Measurements from ENCODE around the gene TMEM171.
A peak's percentile ranks its signal among the peaks of the same experiment; 100 is the strongest.

The TMEM171 gene

DNA sequence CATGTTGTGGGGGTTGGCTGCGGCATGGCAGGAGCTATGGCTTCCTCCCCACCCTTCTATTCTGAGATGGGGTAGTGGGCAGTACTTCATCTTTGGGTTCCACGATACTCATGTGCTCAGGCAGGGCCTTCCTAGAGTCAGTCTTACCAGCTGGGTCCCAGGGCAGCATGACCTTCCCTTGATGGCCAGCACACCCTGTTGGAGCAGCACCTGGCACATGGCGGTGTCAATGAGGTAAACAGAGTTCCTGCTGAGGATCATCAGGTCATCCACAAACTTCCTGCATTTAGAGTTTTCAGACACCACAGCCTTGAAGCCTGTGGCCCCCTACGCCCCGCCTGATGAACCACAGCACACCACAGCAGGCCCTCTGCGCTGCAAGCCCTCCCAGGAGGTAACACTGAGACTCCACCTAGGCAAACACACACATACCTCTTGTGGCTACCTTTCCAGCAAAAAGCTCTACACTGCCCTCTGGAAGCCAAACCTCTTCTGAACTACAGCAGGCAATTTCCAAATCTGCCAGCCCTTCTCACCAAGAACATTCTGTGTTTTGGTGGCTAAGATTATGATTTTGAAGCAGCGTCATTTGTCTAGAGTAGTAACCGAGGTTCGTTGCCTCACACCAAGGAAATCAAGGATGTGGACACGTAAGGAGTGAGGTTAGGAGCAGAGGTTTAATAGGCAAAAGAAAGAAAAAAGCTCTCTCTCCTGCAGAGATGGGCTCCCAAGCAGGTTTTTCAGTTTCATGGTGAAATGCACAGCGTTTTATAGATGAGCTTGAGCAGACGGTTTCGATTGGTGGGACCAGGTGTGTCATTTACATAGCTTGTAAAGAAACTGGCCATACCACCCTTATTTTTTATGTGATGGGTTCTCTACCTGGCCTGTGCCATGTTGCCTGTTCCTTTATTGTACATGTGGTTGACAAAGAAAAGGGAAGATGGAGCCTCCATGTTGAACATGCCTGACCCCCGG lies 32.3 kb downstream of the TMEM171 start:
- H3K27me3 Mint-ChIP-seq: peaks cover 56% of the 10 kb centered on the region
- H3K36me3 Mint-ChIP-seq: no peaks in the 10 kb centered on the region
- H3K4me1 Mint-ChIP-seq (ENCODE audit: low read depth): peaks cover 1% of the 10 kb centered on the region
- no peak overlapping the region for H3K27ac Mint-ChIP-seq
- no peaks in the 10 kb centered on the region for H3K9me3 Mint-ChIP-seq (ENCODE audit: low read depth)
- H3K4me3 Mint-ChIP-seq: no peak overlapping the region

DNA sequence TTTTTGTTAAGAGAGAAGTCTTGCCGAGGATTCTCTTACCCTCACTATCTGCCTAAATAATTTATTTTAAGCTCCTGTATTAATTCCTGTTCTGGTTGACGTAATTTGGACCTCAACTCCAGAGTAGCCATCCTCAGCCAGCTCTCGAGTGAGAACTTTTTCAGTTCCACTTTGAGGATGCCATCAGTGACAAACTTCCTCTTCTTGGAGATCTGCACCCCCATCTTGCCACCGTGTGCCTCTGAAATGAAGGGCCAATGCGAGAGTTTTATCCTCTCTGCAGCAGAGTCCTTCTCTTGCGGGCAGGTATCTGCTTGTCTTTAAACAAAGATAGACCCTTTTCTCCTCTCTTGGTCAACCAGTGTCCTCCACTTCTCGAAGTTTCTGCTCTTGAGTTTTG lies 33.1 kb downstream of the TMEM171 start:
- H3K9me3 Mint-ChIP-seq (ENCODE audit: low read depth): no peaks in the 10 kb centered on the region

GRCh38 chr5:73154208-73155006 lies 34.0 kb downstream of the TMEM171 start:
- H3K36me3 Mint-ChIP-seq: no peaks in the 10 kb centered on the region
- no peak overlapping the region for H3K27ac Mint-ChIP-seq
- peaks cover 59% of the 10 kb centered on the region for H3K27me3 Mint-ChIP-seq
- H3K4me3 Mint-ChIP-seq: no peak overlapping the region
- H3K4me1 Mint-ChIP-seq (ENCODE audit: low read depth): peaks cover 11% of the 10 kb centered on the region
- no peaks in the 10 kb centered on the region for H3K9me3 Mint-ChIP-seq (ENCODE audit: low read depth)

More for the DNA sequence above, 33.1 kb downstream of the TMEM171 start:
- H3K36me3 Mint-ChIP-seq: no peaks in the 10 kb centered on the region
- peaks cover 6% of the 10 kb centered on the region for H3K4me1 Mint-ChIP-seq (ENCODE audit: low read depth)
- no peak overlapping the region for H3K27ac Mint-ChIP-seq
- no peak overlapping the region for H3K4me3 Mint-ChIP-seq
- H3K27me3 Mint-ChIP-seq: peaks cover 63% of the 10 kb centered on the region

GRCh38 chr5:73155271-73156222 lies 35.2 kb downstream of the TMEM171 start:
- Mint-ChIP-seq H3K36me3 (no peaks in the 10 kb centered on the region), H3K4me1 (ENCODE audit: low read depth) (peaks cover 22% of the 10 kb centered on the region), H3K9me3 (ENCODE audit: low read depth) (no peaks in the 10 kb centered on the region), H3K4me3 (no peak overlapping the region), H3K27me3 (peaks cover 54% of the 10 kb centered on the region), H3K27ac (no peak overlapping the region)

GRCh38 chr5:73157414-73158303 lies 37.3 kb downstream of the TMEM171 start:
- Mint-ChIP-seq H3K4me3 (no peak overlapping the region), H3K4me1 (ENCODE audit: low read depth) (peaks cover 35% of the 10 kb centered on the region), H3K9me3 (ENCODE audit: low read depth) (no peaks in the 10 kb centered on the region), H3K36me3 (no peaks in the 10 kb centered on the region), H3K27ac (no peak overlapping the region), H3K27me3 (peaks cover 51% of the 10 kb centered on the region)

GRCh38 chr5:73158313-73158712 lies 37.9 kb downstream of the TMEM171 start:
- Mint-ChIP-seq H3K36me3 (no peaks in the 10 kb centered on the region), H3K4me1 (ENCODE audit: low read depth) (peaks cover 35% of the 10 kb centered on the region), H3K9me3 (ENCODE audit: low read depth) (no peaks in the 10 kb centered on the region), H3K4me3 (no peak overlapping the region), H3K27me3 (peaks cover 49% of the 10 kb centered on the region), H3K27ac (no peak overlapping the region)

DNA sequence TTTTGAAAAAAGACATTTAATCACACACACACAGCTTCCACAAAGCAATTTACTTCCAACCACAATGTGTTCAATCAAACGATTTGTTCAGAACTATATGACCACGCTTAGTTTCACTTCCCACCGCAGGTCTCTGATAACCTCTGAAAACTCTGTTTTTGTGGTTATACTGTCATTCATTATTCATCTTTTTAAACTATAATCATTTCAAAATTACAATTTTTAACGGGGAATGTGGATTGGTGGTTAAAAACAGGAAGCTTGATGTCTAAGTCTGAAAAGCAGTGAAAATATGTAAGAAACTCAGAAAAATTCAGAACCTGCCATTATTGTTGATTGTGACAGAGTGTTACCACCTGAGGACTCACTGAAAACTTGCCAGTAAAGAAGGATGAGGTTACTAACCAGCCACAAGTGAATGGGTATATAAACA lies 39.9 kb downstream of the TMEM171 start:
- H3K27ac Mint-ChIP-seq: peak overlapping the region; percentile 5
- H3K4me3 Mint-ChIP-seq: peak overlapping the region; percentile 25
- no peaks in the 10 kb centered on the region for H3K36me3 Mint-ChIP-seq
- no peaks in the 10 kb centered on the region for H3K9me3 Mint-ChIP-seq (ENCODE audit: low read depth)
- H3K4me1 Mint-ChIP-seq (ENCODE audit: low read depth): peaks cover 35% of the 10 kb centered on the region
- peaks cover 49% of the 10 kb centered on the region for H3K27me3 Mint-ChIP-seq

GRCh38 chr5:73170522-73170921 lies 50.1 kb downstream of the TMEM171 start:
- Mint-ChIP-seq H3K4me1 (ENCODE audit: low read depth) (no peaks in the 10 kb centered on the region), H3K27me3 (peaks cover 74% of the 10 kb centered on the region), H3K36me3 (peaks cover 3% of the 10 kb centered on the region), H3K27ac (no peak overlapping the region), H3K4me3 (no peak overlapping the region), H3K9me3 (ENCODE audit: low read depth) (peaks cover 3% of the 10 kb centered on the region)

- H3K36me3 Mint-ChIP-seq: peaks cover 3% of the 10 kb centered on the region
- peaks cover 73% of the 10 kb centered on the region for H3K27me3 Mint-ChIP-seq
- H3K4me1 Mint-ChIP-seq (ENCODE audit: low read depth): no peaks in the 10 kb centered on the region
- H3K9me3 Mint-ChIP-seq (ENCODE audit: low read depth): peaks cover 3% of the 10 kb centered on the region
- H3K27ac Mint-ChIP-seq: no peak overlapping the region
- H3K4me3 Mint-ChIP-seq: no peak overlapping the region
These were observed 51.1 kb downstream of the TMEM171 start for GRCh38 chr5:73171495-73171894.

- peaks cover 3% of the 10 kb centered on the region for H3K9me3 Mint-ChIP-seq (ENCODE audit: low read depth)
- H3K4me1 Mint-ChIP-seq (ENCODE audit: low read depth): no peaks in the 10 kb centered on the region
- H3K4me3 Mint-ChIP-seq: no peak within 1 kb of the TSS
- peaks cover 65% of the 10 kb centered on the region for H3K27me3 Mint-ChIP-seq
- H3K27ac Mint-ChIP-seq: no peak within 1 kb of the TSS
- H3K36me3 Mint-ChIP-seq: peaks cover 3% of the 10 kb centered on the region
These were observed 52.6 kb downstream of the TMEM171 start, which contains the start of gene TMEM174 for GRCh38 chr5:73172951-73173350. Gene TMEM174, plus strand, starts transcription at chr5:73173193. Its CDS starts 51 bp downstream, at chr5:73173244.

DNA sequence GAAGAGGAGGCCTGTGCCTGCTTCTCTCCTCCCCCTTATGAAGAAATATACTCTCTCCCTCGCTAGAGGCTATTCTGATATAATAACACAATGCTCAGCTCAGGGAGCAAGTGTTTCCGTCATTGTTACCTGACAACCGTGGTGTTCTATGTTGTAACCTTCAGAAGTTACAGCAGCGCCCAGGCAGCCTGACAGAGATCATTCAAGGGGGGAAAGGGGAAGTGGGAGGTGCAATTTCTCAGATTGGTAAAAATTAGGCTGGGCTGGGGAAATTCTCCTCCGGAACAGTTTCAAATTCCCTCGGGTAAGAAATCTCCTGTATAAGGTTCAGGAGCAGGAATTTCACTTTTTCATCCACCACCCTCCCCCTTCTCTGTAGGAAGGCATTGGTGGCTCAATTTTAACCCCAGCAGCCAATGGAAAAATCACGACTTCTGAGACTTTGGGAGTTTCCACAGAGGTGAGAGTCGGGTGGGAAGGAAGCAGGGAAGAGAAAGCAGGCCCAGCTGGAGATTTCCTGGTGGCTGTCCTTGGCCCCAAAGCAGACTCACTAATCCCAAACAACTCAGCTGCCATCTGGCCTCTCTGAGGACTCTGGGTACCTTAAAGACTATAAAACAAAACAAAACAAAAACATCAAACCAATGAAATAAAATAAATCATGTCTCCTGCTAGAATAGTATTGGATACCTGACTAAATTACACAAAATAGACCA lies 53.9 kb downstream of the TMEM171 start:
- Mint-ChIP-seq H3K4me1 (ENCODE audit: low read depth) (no peaks in the 10 kb centered on the region), H3K4me3 (no peak overlapping the region), H3K27me3 (peaks cover 60% of the 10 kb centered on the region), H3K36me3 (no peaks in the 10 kb centered on the region), H3K9me3 (ENCODE audit: low read depth) (peaks cover 3% of the 10 kb centered on the region), H3K27ac (no peak overlapping the region)

DNA sequence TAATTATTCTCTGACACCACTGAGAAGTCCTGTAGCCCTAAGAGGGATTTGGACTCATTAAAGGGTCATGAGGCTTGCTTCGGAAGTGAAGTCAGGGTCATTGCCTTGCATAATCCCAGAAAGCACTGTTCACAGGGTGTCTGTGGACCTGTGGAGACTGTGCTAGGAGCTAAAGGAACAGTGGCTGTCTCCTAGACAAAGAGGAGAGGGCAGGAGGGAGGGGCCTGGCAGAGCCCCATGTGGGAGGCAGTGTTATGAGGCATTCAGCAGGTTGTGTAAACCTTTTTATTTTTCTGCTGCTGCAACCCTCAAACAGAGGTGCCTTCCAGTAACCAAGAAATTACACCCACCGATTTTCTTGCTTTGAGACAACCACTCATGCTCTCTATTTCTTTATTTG lies 55.9 kb downstream of the TMEM171 start:
- Mint-ChIP-seq H3K4me1 (ENCODE audit: low read depth) (no peaks in the 10 kb centered on the region), H3K36me3 (no peaks in the 10 kb centered on the region), H3K4me3 (no peak overlapping the region), H3K27ac (no peak overlapping the region), H3K27me3 (peaks cover 53% of the 10 kb centered on the region), H3K9me3 (ENCODE audit: low read depth) (no peaks in the 10 kb centered on the region)

DNA sequence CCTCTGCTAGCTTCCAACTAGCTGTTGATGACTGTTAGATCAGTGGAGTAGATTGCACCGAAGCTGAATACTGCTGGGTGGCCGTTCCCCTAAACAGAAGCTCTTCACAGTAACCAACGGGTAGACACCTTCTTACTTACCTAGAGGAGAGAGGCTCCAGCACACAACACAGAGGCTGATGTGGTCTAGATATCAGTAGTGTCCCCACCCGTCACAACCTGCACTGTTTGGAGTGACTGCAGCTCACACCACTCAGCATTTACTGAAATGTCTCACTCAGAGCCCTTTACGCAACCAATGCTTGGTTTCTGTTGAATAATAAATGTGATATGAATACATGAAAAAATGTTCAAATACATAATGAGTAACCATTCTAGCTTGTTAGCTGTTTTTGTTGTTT lies 57.9 kb downstream of the TMEM171 start:
- H3K4me1 Mint-ChIP-seq (ENCODE audit: low read depth): no peaks in the 10 kb centered on the region
- peaks cover 44% of the 10 kb centered on the region for H3K27me3 Mint-ChIP-seq
- no peak overlapping the region for H3K27ac Mint-ChIP-seq
- no peaks in the 10 kb centered on the region for H3K36me3 Mint-ChIP-seq
- no peaks in the 10 kb centered on the region for H3K9me3 Mint-ChIP-seq (ENCODE audit: low read depth)
- no peak overlapping the region for H3K4me3 Mint-ChIP-seq
